H9 (cell line): Measurements from ENCODE around the gene ERAL1. TPM values are rescaled to one million over a fixed set of nuclear protein-coding genes. Genes with fewer than 3 reads are reported as not detected.

ENCODE experiments used
- DNase-seq: peaks from one replicate; pipeline ENCODE4 v3.0.0-alpha.2; 2017
- H2AFZ ChIP-seq: one replicate; pipeline ENCODE4 v1.6.1; 2013; ENCODE audit warnings: mild to moderate bottlenecking, low read length, control low read depth, moderate library complexity
- H2AK5ac ChIP-seq: 2 replicates; pipeline ENCODE4 v1.6.1; 2013; ENCODE audit warnings: low read length, control low read depth, mixed read lengths; ENCODE audit not compliant: insufficient read length
- H2BK120ac ChIP-seq: one replicate; pipeline ENCODE4 v1.6.1; 2013; ENCODE audit warnings: low read depth, mild to moderate bottlenecking, low read length, control low read depth, inconsistent platforms; ENCODE audit not compliant: poor library complexity, severe bottlenecking
- H2BK12ac ChIP-seq: 2 replicates; pipeline ENCODE4 v1.6.1; 2013; ENCODE audit warnings: low read length, control low read depth, mixed read lengths, low read depth; ENCODE audit not compliant: insufficient read length
- H2BK15ac ChIP-seq: 2 replicates; pipeline ENCODE4 v1.6.1; 2013; ENCODE audit warnings: low read depth, low read length, control low read depth
- H2BK20ac ChIP-seq: one replicate; pipeline ENCODE4 v1.6.1; 2013; ENCODE audit warnings: low read depth, mild to moderate bottlenecking, low read length, control low read depth, inconsistent platforms; ENCODE audit not compliant: poor library complexity, severe bottlenecking
- H2BK5ac ChIP-seq: 2 replicates; pipeline ENCODE4 v1.6.1; 2013; ENCODE audit warnings: low read length, control low read depth, mixed read lengths; ENCODE audit not compliant: insufficient read length
- H3K14ac ChIP-seq: 2 replicates; pipeline ENCODE4 v1.6.1; 2013; ENCODE audit warnings: low read length, control low read depth; ENCODE audit not compliant: insufficient read depth
- H3K18ac ChIP-seq: 2 replicates; pipeline ENCODE4 v1.6.1; 2013; ENCODE audit warnings: low read depth, mild to moderate bottlenecking, mixed read lengths, low read length, control low read depth; ENCODE audit not compliant: insufficient read length
- H3K23ac ChIP-seq: 2 replicates; pipeline ENCODE4 v1.6.1; 2013; ENCODE audit warnings: low read length, control low read depth, mixed read lengths, low read depth; ENCODE audit not compliant: insufficient read length
- H3K23me2 ChIP-seq: 2 replicates; pipeline ENCODE4 v1.6.1; 2013; ENCODE audit warnings: low read depth, mild to moderate bottlenecking, mixed read lengths, low read length, control low read depth; ENCODE audit not compliant: insufficient read length, poor library complexity, severe bottlenecking
- H3K27ac ChIP-seq: 2 replicates; pipeline ENCODE4 v1.5.1; 2013; ENCODE audit warnings: low read length, control low read depth, mixed read lengths, low read depth; ENCODE audit not compliant: insufficient read length
- H3K27me3 ChIP-seq: 2 replicates; pipeline ENCODE4 v1.6.1; 2013; ENCODE audit warnings: low read length, control low read depth, inconsistent platforms; ENCODE audit not compliant: insufficient read depth
- H3K4ac ChIP-seq: 2 replicates; pipeline ENCODE4 v1.6.1; 2013; ENCODE audit warnings: low read depth, mild to moderate bottlenecking, control low read depth, inconsistent platforms, low read length, moderate library complexity
- H3K4me1 ChIP-seq: 2 replicates; pipeline ENCODE4 v1.6.1; 2013; ENCODE audit warnings: low read length, control low read depth, inconsistent platforms; ENCODE audit not compliant: insufficient read depth
- H3K4me2 ChIP-seq: 2 replicates; pipeline ENCODE4 v1.6.1; 2013; ENCODE audit warnings: low read length, control low read depth, mixed read lengths; ENCODE audit not compliant: insufficient read length, insufficient read depth
- H3K56ac ChIP-seq: 2 replicates; pipeline ENCODE4 v1.6.1; 2013; ENCODE audit warnings: low read depth, mild to moderate bottlenecking, mixed read lengths, low read length, control low read depth; ENCODE audit not compliant: insufficient read length
- H3K79me1 ChIP-seq: 2 replicates; pipeline ENCODE4 v1.6.1; 2013; ENCODE audit warnings: low read depth, mild to moderate bottlenecking, moderate library complexity, low read length, control low read depth, inconsistent platforms; ENCODE audit not compliant: insufficient read depth, poor library complexity, severe bottlenecking
- H3K79me2 ChIP-seq: 2 replicates; pipeline ENCODE4 v1.6.1; 2013; ENCODE audit warnings: low read length, control low read depth, inconsistent platforms; ENCODE audit not compliant: insufficient read depth
- H3K9ac ChIP-seq: 2 replicates; pipeline ENCODE4 v1.6.1; 2013; ENCODE audit warnings: low read length, control low read depth, mixed read lengths; ENCODE audit not compliant: insufficient read length; ENCODE audit errors: extremely low read depth
- H3K9me3 ChIP-seq: one replicate; pipeline ENCODE4 v1.6.1; 2013; ENCODE audit warnings: low read depth, low read length, inconsistent platforms; ENCODE audit not compliant: control insufficient read depth
- H3T11ph ChIP-seq: one replicate; pipeline ENCODE4 v1.6.1; 2013; ENCODE audit warnings: mild to moderate bottlenecking, low read length, control low read depth, inconsistent platforms
- H4K20me1 ChIP-seq: one replicate; pipeline ENCODE4 v1.6.1; 2013; ENCODE audit not compliant: control insufficient read depth, insufficient read length, insufficient read depth
- H4K5ac ChIP-seq: 2 replicates; pipeline ENCODE4 v1.6.1; 2013; ENCODE audit warnings: low read depth, mild to moderate bottlenecking, mixed read lengths, low read length, control low read depth; ENCODE audit not compliant: insufficient read length
- H4K8ac ChIP-seq: replicated peaks from 2 replicates; pipeline ENCODE4 v1.6.1; 2013; ENCODE audit warnings: low read length, control low read depth, mixed read lengths, low read depth; ENCODE audit not compliant: insufficient read length
- H4K91ac ChIP-seq: 2 replicates; pipeline ENCODE4 v1.6.1; 2013; ENCODE audit warnings: low read depth, mild to moderate bottlenecking, moderate library complexity, mixed read lengths, low read length, control low read depth; ENCODE audit not compliant: insufficient read length
- H3K27ac Mint-ChIP-seq, 3 experiments: 2 replicates in 2 of 3; 3 replicates in 1 of 3; pipeline ENCODE4 v1.8.0; 2020 to 2021; ENCODE audit warnings: mixed read lengths in 3 of 3, mild to moderate bottlenecking in 1 of 3, moderate library complexity in 1 of 3
- H3K27me3 Mint-ChIP-seq: 2 replicates; pipeline ENCODE4 v1.8.0; 2021; ENCODE audit warnings: low read depth, mild to moderate bottlenecking, moderate library complexity, mixed read lengths
- H3K36me3 Mint-ChIP-seq, 3 experiments: 2 replicates in 2 of 3; 3 replicates in 1 of 3; pipeline ENCODE4 v1.8.0; 2020 to 2021; ENCODE audit warnings: low read depth in 3 of 3, mixed read lengths in 3 of 3; ENCODE audit not compliant: insufficient read depth in 1 of 3
- H3K4me1 Mint-ChIP-seq, 2 experiments: 2 replicates each; pipeline ENCODE4 v1.8.0; 2020; ENCODE audit warnings: mixed read lengths in 2 of 2
- H3K4me3 Mint-ChIP-seq, 2 experiments: 2 replicates in 1 of 2; 3 replicates in 1 of 2; pipeline ENCODE4 v1.8.0; 2020 to 2021; ENCODE audit warnings: mild to moderate bottlenecking in 2 of 2, mixed read lengths in 2 of 2, moderate library complexity in 1 of 2
- H3K9me3 Mint-ChIP-seq, 2 experiments: 2 replicates in 1 of 2; 3 replicates in 1 of 2; pipeline ENCODE4 v1.8.0; 2020; ENCODE audit warnings: mild to moderate bottlenecking in 2 of 2, mixed read lengths in 2 of 2, moderate library complexity in 1 of 2
- WGBS: extraction: QIAGEN DNeasy Blood & Tissue Kit; methylation state at CpG from one replicate; pipeline ENCODE4 v1.1.7; 2013; ENCODE audit warnings: missing lambda C conversion rate, low lambda C conversion rate, mixed read lengths; ENCODE audit not compliant: insufficient read length; ENCODE audit errors: extremely low coverage; 5-methylcytosine and 5-hydroxymethylcytosine counted together
- total RNA-seq: library from RNA; stranded (reverse); gene quantifications from 2 replicates; pipeline ENCODE4 v1.2.1, GENCODE V29; 2021
- TF ChIP-seq, protein P1 (sequence below): fragments of 200-600 bp; sonication (generic); conservative IDR thresholded peaks from 3 replicates; pipeline ENCODE4 v1.8.0; 2021; ENCODE audit warnings: antibody characterized with exemption, mild to moderate bottlenecking

ERAL1 gene
- total RNA-seq, 1 experiment from 2014 or later = 67.8 TPM

DNA sequence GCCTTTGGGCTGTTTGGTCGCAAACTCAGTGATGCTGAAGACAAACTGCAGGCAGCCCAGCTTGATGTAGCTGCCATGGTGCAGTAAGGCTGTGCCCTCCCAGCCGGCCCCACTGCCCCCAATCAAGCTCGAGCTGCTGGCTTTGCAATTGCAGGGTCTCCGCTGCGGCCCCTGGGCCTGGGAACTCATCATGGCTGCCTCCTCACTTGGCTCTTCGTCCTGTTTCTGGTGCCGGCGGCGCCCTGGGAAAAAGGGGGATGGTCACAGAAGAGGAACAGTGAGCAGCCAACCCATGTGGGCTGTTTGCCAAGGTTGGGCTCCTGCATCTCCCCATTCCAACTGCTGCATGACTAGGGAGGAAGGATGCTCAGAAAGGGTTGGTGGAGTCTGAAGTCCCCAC, 51.5 kb downstream of the ERAL1 start:
- Histone ChIP-seq H2AK5ac (no peak overlapping the region), H2BK5ac (no peak overlapping the region), H3T11ph (no peak overlapping the region), H4K20me1 (no peaks in the 10 kb centered on the region), H4K91ac (no peak overlapping the region), H2BK120ac (no peak overlapping the region), H3K18ac (no peak overlapping the region), H3K23me2 (no peaks in the 10 kb centered on the region), H2BK15ac (no peak overlapping the region), H3K27ac (no peak overlapping the region), H3K14ac (no peak overlapping the region), H3K4ac (no peak overlapping the region), H4K5ac (no peak overlapping the region), H4K8ac (no peak overlapping the region), H3K4me1 (peaks cover 5% of the 10 kb centered on the region; the same call in 1 of the 2 replicates), H3K79me2 (no peaks in the 10 kb centered on the region), H3K9me3 (no peaks in the 10 kb centered on the region), H3K27me3 (no peaks in the 10 kb centered on the region), H3K9ac (no peak overlapping the region), H3K79me1 (no peaks in the 10 kb centered on the region), H3K23ac (no peak overlapping the region), H2BK20ac (no peak overlapping the region), H3K4me2 (no peak overlapping the region), H3K56ac (no peak overlapping the region), H2BK12ac (no peak overlapping the region), H2AFZ (no peak overlapping the region)
- TF ChIP-seq, protein P1, sequence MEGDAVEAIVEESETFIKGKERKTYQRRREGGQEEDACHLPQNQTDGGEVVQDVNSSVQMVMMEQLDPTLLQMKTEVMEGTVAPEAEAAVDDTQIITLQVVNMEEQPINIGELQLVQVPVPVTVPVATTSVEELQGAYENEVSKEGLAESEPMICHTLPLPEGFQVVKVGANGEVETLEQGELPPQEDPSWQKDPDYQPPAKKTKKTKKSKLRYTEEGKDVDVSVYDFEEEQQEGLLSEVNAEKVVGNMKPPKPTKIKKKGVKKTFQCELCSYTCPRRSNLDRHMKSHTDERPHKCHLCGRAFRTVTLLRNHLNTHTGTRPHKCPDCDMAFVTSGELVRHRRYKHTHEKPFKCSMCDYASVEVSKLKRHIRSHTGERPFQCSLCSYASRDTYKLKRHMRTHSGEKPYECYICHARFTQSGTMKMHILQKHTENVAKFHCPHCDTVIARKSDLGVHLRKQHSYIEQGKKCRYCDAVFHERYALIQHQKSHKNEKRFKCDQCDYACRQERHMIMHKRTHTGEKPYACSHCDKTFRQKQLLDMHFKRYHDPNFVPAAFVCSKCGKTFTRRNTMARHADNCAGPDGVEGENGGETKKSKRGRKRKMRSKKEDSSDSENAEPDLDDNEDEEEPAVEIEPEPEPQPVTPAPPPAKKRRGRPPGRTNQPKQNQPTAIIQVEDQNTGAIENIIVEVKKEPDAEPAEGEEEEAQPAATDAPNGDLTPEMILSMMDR = no peak
- Mint-ChIP-seq H3K4me3 (no peak overlapping the region; a peak in 1 of 5 replicates), H3K27ac (peak overlapping the region in 1 of 3 experiments; percentile 35; a peak in 2 of 7 replicates), H3K36me3 (peaks cover 41 to 68% (median 46%) of the 10 kb centered on the region in 3 experiments), H3K27me3 (peaks cover 3% of the 10 kb centered on the region; the same call in 1 of the 2 replicates), H3K4me1 (peaks cover 33 to 55% of the 10 kb centered on the region in 2 experiments), H3K9me3 (peaks cover 0 to 3% of the 10 kb centered on the region in 2 experiments; a peak in 2 of 5 replicates)
- WGBS = no CpG with 5 or more reads among the region's 9 CpGs
- no peak for DNase-seq
